SU-DHL-6 (cell line): Measurements from ENCODE around the gene EIF6.

Experiments
- CTCF ChIP-seq: fragments of 200-600 bp; sonication (generic); IDR thresholded peaks from one replicate; pipeline ENCODE4 v1.5.1; 2017; ENCODE audit warnings: antibody characterized with exemption, mild to moderate bottlenecking, low read length, moderate library complexity; ENCODE audit not compliant: insufficient read depth, poor library complexity, severe bottlenecking
- EZH2phosphoT487 ChIP-seq: fragments of 200-600 bp; sonication (generic), shearing (Covaris generic); conservative IDR thresholded peaks from 2 replicates; pipeline ENCODE4 v1.6.1; 2018; ENCODE audit warnings: mild to moderate bottlenecking, antibody characterized with exemption, low read length, moderate library complexity, mixed read lengths

- no peak for TF ChIP-seq CTCF
- TF ChIP-seq EZH2phosphoT487, result no peak
Measured at GRCh38 chr20:35302421-35303335, 18.1 kb upstream of the EIF6 start.
